Hematopoietic multipotent progenitor cell treated with erythropoietin and hydrocortisone succinate and interleukin-3 and kit ligand, for 15 days (in vitro differentiated cells): ENCODE data around the gene TMEM72.
A peak's percentile ranks its signal among the peaks of the same experiment; 100 is the strongest.

Experiments
- DNase-seq: peaks from one replicate; pipeline ENCODE4 v3.0.0-alpha.2; 2015; ENCODE audit warnings: low spot score

TMEM72 gene

DNA sequence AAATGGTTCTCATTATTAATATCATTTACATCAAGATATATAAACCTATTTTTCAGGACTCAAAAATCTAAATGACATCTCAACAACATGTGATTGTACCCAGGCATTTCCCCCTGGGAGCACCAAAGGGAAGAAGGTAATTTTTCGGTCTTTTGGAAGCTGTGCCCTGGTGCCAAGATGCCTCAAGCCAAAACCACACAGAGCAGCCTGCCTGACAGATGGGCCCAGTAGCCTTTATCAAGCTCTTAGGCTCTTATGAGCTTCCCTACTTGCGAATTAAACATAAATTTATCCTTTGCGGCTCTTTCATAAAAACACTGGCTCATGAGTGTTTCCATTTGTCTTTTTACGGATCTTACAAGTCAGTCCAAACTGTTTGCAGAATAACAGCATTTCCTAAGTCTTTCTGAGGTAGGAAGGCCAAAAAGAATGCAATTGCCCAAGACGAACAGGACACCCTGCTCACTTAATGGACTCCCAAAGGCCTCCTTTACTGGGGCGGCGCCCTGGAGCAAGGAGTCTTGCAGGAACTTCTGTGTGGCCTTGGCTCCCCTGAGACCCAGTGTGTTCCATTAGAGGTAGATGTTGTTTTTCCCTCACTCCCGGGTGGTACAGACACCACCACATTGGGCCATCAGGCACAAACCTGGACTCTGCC, 44.4 kb downstream of the TMEM72 start:
- DNase-seq: no peak

DNA sequence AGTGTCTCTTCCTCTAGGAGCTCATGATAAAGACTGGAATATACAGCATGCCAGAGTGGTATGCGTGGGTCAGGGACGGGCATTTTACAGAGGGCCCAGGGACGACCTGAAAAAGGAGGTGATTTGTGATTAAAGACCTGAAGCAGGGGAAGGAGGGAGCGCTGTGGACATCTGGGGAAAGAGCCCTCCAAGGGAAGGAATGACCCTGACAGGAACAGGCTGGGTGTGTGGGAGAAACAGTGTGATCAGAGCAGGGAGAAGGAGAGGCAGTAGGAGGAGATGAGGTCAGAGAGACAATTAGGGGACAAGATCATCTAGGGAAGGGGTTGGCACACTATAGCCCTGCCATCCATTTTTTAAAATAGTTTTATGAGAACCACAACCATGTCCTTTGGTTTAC, 45.1 kb downstream of the TMEM72 start:
- DNase-seq: no peak

DNA sequence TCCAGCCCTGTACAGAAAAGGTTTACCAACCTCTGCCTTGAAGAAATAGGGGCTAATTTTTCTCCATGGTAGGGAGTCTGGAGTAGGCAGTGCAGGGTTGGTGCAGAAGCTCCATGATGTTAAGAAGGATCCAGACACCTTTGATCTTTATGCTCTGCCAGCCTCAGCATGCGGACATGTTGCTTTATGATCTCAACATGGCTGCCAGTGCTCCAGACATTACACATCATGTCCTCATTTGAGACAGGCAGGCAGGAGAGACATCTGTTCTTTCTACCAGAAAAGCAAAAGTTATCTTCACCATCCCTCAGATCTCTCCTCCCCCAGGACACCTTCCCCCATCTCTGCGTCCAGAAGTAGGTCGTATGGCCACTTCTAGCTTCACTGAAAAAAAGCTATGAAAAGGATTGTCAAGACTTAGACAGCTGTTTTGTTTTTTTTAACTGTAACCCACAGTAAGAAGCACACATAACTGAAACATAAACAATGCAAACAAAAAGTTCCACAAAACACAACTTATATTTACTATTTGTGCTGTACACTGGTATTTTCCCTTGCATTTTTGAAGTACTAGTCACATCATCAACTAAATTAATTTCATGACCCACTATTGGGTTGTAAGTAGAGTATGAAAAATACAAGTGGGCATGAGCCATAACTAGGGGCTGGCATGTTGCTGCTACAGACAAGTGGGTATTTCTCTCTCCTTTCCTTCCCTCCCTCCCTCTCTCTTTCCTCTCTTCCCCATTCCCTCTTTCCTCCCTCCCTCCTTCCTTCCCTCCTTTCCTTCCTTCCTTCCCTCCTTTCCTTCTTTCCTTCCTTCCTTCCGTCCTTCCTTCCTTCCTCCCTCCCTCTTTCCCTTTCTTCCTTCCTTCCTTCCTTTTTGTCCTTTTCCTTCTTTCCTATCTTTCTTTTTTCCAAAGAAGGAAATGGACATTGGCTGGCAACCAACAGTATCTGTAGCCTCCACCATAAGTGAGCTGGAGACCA, 45.9 kb downstream of the TMEM72 start:
- DNase-seq: no peak

DNA sequence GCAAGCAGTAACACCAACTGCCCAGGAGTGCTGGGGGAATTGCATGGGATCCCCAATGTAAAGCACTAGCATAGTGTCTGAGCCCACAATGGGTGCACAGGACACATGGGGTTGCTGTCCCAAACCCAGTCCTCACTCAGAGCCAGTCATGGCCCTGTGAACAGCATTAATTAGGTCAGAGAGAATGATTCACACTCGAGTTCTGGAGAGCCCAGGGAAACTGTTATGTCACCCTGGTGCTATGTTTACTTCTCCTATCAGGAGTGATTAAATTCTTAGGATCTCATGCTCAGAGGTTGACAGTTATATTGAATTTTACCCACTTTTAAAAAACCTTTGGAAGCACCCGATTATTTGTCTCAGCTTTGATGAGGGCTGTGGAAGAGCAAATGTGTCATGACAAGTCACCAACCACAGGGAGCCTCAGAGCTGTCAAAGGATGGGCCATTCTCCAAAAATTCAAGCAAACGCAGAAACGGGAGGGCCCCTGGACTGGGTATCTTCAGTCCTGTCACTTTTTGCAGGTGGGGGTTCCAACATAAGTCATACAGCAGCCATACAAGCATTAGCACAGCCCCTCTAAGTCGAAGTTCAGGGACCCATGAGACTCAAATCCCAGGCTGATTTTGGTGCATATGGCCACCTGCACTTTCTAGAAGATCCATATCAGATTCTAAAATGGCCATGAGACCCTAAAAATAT, 47.2 kb downstream of the TMEM72 start:
- DNase-seq: no peak

DNA sequence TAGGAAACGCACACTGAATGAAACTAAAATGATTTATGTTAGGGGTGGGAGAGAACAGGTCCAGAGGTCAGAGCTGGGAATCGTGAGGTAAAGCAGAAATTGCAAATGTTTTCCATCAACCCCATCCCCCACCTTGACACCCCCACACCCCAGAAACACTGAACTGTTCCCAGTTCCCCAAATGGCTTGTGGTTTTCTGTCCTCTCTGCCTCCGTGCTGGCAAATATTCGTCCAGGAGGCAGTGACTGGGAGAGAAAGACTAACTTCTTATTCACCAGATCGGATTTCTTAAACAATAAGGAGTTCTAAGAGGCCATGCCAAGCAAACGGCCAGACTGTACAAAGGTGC, 47.7 kb downstream of the TMEM72 start:
- DNase-seq: no peak

DNA sequence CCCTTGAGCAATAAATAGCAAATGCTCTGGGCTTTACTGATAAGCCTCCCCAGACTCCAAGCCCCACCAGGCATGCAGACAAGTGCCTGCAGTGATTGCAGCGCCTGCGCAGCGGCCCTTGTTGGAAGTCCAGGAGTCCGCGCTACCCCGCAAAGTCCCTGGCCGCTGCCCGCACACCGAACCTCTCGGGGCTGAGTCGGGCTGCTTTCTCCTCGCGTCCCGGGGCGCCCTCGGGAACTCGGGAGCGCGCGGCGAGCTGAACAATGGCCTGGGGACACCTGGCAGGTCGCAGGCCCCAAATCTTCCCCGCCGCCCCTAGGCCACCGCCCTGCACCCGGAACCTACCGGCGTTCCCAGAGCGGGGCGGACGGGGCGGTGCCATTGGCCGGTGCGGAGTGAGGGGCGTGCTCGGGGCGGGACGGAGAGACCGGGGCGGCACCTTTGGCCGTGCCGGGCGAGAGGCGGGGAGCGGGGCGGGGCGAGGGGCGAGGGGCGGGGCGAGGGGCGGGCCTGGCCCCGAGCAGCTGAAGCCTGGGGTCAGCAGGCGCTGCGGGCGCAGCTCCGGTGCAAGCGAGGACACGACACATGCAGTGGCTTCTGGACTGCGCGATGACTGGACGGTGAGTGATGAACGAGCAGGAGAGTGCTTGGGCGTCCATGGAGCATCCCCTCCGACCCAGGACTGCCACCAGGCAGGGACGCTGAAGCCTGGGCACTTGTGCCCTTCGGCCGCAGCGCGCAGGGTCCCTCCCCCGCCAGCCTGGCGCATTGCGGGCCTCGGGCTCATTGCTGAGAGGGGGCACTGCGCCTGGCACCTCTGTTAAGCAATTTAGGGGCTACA, 48.3 kb downstream of the TMEM72 start, which contains the start of gene RASSF4:
TSS of gene RASSF4 (plus strand) at position 556 of the 841 bp plus-strand sequence. CDS start 10,401 bp downstream, outside the sequence.
- peak; percentile 38 for DNase-seq

DNA sequence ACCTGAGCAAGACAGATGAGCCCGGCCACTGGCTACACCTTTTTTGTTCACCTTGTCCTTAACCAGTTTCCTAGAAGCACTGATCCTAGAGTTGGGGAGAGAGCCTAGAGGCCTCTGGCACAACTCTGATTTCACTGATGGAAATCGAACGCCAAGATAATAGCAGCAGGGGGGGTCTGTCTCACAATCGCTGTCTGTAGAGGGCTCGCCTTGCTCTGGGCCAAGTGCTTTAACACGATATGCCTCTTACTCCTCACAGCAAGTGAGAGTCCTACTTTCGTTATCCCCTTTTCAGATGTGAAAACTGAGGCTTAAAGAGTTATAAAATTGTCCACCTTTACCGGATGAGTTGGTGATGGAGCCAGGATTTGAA, 48.9 kb downstream of the TMEM72 start:
- DNase-seq: no peak

DNA sequence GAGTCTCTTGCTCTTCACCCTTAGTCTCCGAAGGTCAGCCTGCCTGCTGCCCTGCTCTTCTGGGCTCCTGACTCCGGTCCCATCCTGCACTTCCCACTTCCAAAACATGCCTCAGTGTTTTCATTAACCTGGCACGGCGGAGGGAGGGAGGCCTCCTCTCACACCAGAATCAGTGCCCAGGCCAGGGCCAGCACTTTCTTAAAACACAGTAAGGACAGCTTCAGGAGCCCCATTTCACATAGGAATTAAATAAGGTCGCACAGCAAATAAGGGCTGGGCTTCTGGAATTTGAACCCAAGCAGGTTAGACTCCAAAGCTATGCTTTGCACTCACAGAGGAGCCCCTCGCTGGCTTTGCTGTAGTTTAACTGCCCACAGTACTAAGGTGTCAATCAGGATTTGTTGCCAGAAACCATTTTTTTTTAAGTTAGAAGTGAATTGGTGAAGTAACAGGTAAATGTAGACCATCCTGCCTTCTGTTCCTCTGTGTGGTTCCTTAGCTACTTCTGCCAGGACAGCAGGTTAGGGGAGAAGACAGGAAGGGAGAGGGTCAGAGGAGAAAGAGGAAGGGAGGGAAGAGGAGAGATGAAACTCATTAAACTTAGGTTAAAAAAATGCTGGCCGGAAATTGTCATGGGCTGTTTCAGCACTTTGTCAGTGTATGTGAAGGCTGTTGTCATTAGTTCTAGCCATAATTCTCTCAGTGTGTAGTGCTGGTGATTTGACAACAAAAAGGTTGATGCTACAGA, 49.5 kb downstream of the TMEM72 start:
- no peak for DNase-seq

DNA sequence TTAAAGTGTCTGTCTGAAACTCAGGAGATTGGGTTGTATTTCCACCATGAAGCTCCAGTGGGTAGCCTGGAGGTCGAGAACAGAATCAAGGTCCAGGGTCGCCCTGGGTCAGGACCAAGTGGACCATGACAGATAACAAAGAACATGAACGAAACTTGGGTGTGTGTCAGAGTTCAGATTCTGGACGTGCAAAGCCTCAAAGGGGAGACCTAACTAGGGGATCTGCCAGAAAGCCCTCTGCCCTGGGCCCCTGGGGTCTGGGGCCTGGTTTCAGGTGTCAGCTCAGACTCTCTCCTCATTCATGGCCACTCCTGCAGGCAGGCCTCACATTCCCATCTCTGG, 50.1 kb downstream of the TMEM72 start:
- DNase-seq: no peak

DNA sequence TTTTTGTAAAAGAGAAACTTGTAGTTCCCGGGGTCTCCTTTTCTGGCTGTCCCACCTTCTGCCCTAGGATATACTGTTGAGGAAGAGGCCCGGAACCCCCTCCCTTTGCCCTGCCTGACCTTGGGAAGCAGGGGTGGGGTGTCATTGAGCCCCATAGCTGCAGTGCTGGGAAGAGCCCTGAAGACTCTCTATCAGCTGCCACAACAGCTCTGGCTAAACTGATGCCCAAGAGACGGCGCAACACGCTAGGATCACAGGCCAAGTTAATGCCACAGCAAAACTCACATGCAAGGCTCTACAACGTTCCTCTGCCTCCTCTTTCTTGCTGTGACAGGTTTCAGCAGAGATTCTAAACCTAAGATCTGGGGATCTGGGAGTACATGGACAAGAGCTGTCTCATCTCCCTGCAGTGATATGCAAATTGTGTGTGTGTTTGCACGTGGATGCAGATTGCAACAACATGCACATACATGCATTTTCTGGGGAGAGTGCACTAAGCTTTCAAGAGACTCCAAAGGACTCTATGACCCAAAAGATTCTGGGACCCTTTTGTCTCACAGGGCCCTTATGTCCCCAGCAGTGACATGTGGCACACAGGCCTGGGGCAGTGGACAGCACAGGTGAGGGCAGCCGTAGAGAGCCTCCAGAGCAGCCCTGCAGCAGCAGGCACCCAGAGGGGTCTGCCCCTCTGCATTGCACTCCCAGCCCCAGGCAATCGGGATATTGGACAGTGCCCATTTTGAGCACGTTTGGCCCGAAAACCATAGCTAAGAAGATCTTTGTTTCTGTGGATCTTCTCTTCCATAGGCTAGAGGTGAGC, 51.0 kb downstream of the TMEM72 start:
- no peak for DNase-seq

DNA sequence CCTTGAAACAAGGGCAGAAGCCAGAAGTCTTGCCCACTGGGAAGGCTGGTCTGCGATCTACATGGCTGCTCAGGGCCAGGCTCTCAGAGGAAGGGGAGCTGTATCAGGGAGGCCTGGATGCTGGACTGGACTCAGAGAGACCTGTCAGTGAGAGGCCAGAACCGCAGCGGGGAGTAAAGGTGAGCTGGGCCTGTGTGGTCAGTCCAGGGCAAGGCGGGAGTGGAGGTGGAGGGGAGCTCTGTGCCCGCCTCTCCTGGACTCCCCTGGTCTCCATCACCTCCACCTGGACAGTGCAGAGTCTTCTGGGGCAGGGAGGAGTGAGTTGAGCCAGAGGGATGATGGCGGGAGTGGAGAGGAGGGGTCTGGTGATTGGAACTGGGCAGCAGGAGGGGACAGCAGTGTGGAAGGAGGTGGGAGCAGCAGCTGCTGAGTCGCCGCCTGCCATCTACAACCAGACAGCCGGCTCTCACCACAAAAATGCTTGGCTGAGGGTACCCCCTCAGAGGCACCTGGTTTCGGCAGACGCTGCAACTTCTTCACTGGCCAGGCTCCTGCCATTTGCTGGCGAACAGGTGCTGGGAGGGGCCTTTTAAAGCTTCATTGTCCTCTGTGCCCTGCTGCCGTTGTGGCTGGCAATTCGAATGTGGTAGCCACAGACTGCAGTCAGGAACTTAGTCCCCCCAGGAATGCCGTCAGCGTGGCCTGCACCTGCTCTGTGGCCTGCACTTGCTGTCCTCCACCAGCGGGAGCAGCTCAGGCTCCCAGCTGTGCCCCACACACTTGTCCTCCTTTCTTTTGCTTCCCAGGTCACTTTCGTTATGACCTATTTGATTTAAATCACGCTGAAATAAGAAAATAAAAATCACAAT, 52.0 kb downstream of the TMEM72 start:
- no peak for DNase-seq

DNA sequence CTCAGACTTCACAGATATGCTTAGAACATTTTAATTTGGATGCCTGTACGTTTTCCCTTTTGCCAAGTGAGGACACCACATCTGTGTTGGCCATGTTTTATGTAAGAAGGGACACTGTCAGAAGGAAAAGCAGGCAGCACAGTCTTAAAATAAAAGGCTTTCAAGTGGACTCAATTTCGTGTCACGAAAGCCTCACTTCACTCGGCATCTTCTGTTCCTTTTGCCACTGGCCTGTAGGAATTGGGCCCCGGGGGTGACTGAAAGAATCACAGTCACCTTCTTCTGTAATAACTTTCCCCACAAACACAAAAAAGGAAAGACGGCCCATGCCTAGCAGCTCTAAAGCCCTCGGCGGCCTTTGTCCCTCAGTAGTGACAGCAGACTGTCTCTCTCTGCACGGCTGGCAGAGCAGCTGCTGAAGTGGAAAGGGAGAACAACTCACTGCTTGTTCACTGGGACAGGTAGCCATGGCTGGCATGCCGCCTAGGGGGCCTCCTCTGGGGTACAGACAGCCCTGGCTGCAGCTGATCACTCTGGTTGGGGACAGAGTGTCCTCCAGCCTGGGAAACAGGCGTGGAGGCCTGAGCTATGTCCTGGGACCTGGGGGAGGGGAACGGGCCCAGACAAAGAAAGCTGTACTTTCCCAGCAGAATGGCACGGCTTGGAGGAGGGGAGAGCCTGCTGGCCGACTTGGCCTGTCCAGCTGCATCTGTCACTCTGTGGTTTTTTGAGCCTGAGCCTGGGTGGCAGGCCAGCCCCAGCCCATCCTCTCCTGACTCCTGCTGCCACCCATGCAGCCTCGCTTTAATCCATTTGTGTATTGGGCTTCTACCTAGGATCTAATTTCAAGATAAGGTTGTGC, 52.9 kb downstream of the TMEM72 start:
- DNase-seq: no peak

DNA sequence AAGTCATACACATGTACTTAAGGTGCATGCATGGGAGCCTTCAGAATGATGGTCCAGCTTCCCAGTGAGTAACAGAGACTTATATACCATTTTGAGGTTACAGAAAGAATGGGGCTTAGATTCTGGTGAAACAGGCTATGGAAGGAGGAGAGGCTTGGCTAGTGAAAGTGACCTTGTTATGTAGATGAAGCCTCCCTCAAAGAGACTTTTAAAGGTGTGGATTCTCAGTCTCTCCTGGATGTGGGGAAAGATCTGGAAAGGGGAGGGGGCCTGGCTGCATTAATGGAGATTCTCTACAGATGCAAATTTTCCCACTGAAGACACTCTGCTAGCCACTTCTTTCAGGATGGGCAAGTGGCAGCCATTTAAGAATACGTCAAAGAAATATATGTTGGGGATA, 54.0 kb downstream of the TMEM72 start:
- no peak for DNase-seq

DNA sequence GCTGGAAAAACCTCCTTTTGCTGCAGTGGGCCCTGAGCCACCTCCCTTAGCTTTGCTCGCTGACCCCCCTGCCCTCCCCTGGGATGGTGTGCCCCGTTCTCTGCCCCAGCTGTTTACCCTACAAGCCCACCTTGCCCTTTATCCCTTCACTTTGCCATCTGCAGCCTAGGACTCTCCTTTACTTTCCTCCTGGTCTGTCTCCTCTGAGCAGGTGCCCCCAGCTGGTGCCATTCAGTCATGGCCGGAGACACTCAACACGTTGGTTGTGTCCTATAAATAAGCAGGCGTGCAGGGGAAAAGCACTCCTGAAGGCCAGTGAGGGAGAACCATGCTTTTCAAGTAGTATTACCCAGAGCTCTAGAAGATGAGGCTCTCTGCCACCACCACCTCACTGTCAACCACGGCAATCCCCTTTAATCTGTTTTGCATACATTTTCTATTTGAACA, 54.5 kb downstream of the TMEM72 start:
- DNase-seq: no peak

DNA sequence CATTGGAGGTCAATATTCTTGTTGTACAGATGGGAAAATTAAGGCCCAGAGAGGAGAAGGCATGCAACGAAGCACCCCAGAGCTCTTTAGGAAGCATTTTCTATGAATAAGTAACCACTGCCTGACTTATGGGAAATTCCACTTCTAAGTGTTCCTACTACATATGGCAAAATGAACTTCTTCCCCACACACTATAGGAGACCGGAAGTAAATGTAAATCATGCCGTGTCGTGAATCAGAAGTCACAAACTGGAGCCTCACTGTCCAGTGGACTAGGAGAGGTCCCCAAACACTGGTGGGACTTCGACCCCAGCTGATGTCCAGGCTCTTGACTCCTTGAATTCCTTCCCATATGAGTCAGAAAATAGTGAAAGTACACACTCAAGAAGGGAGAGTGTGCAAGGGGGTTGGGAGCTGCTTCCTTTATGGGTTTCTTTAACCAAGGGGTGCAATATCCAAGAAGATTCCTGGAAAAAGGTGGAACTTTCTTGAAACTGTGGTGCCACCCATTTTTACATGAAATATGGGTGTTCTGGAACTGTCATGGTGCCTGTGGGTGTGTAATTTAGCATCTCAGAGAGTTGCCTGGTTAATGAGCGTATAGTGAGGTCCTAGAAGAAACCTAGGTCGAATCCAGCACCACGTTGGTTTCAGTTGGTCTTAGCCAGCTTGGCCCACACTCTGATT, 55.1 kb downstream of the TMEM72 start:
- no peak for DNase-seq

DNA sequence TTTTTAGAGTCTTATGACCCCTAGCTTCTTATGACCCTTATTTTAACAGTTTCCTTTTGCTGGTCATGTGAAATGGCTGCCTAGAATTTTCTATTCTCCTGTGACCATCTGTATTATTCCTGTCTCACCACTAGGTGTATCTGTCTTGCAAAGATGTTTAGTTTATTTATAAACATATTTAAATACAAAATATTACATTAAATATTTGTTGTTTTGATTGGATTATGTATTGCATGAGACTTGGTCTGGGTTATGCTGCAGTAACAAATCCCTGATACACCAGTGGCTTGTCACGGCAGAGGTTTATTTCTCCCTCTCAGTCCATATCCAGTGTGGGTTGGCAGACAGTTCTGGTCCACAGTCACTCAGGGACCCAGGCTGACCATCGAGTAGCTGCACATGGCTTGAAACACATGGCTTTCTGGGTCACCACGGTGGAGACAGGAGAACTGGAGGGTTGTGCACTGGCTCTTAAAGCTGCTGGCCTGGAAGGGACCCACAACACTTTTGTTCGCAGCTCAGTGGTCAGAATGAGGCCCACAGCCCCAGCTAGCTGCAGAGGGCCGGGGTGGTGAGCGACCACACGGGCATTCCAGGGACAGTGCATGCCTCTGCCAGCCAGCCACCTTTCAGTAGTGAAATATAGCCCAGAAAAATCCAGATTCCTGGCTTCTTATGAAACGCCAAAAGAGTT, 55.8 kb downstream of the TMEM72 start:
- DNase-seq: no peak

DNA sequence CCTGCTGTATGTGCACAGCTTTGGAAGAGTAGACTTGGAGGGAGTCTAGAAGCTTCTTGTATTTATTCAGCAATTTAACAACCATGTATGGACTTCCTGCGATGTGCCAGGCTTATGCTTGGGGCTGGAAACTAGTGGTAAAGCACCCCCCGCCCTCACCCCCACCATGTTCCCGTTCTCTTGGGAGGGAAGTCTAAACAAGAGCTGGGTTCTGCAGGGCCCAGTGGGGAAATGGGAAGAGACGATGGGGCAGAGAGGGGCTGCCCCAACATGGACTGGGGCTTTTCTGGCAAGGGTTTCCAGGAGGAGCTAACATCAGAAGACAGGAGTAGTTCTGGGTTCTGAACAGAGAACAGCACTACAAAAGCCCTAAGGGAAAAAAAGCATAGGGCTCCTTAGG, 56.5 kb downstream of the TMEM72 start:
- DNase-seq: no peak
